ENCODE measurements around the gene ETFA. TPM values are rescaled to one million over a fixed set of nuclear protein-coding genes. Genes with fewer than 3 reads are reported as not detected.
A peak's percentile ranks its signal among the peaks of the same experiment; 100 is the strongest.

The ETFA gene
- total RNA-seq, 1 experiment from 2014 or later: 170 TPM

DNA sequence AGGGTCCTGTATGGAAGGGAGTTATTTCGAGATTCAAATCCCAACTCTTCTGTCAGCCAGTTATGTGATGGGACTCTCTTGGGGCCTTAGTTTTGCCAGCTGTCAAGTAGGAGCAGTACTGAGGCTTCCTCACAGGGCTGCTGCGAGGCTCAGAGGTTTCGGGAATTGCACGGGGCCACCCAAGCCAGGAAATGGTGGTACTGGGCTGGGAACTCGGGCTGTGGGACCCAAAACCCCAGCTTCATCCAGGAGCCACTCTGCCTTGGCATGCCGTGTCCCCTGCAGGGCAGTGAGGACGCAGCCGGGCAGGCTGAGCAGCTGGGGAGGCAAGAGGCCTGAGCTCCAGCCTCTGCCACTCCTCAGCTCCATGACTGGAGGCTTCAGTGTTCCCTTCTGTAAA, 118.6 kb downstream of the ETFA start:
- Histone ChIP-seq H3K79me2 (ENCODE audit: low read length) (no peaks in the 10 kb centered on the region), H3K9me3 (ENCODE audit: low read length) (no peaks in the 10 kb centered on the region), H2AFZ (ENCODE audit: low read length) (no peak overlapping the region), H3K36me3 (ENCODE audit: insufficient read depth, low read length) (no peaks in the 10 kb centered on the region), H3K9me2 (replicated peaks; ENCODE audit: insufficient read depth, low read length) (no peaks in the 10 kb centered on the region), H3K4me2 (ENCODE audit: low read depth, low read length, poor library complexity, severe bottlenecking) (no peak overlapping the region), H3K9ac (ENCODE audit: low read length) (no peak overlapping the region), H3K4me1 (ENCODE audit: low read length) (peaks cover 3% of the 10 kb centered on the region; the same call in 1 of the 2 replicates), H3K4me3 (ENCODE audit: low read length) (no peak overlapping the region), H4K20me1 (ENCODE audit: insufficient read depth, low read depth, low read length) (0 out of 2 replicates have a peak, but pooled peaks cover 4% of the 10 kb centered on the region), H3K27ac (ENCODE audit: low read length) (no peak overlapping the region), H3K27me3 (ENCODE audit: low read length) (no peaks in the 10 kb centered on the region)
- DNase-seq: no peak

- H3K79me2 ChIP-seq (ENCODE audit: low read length): no peaks in the 10 kb centered on the region
- no peaks in the 10 kb centered on the region for H3K9me3 ChIP-seq (ENCODE audit: low read length)
- H3K4me1 ChIP-seq (ENCODE audit: low read length): peaks cover 3% of the 10 kb centered on the region; the same call in 1 of the 2 replicates
- H3K27me3 ChIP-seq (ENCODE audit: low read length): no peaks in the 10 kb centered on the region
- no peak overlapping the region for H3K4me2 ChIP-seq (ENCODE audit: low read depth, low read length, poor library complexity, severe bottlenecking)
- 0 out of 2 replicates have a peak, but pooled peaks cover 4% of the 10 kb centered on the region for H4K20me1 ChIP-seq (ENCODE audit: insufficient read depth, low read depth, low read length)
- H3K36me3 ChIP-seq (ENCODE audit: insufficient read depth, low read length): no peaks in the 10 kb centered on the region
- no peak overlapping the region for H2AFZ ChIP-seq (ENCODE audit: low read length)
- H3K4me3 ChIP-seq (ENCODE audit: low read length): no peak overlapping the region
- H3K9ac ChIP-seq (ENCODE audit: low read length): no peak overlapping the region
- no peak for DNase-seq
- no peaks in the 10 kb centered on the region for H3K9me2 ChIP-seq (replicated peaks; ENCODE audit: insufficient read depth, low read length)
- no peak overlapping the region for H3K27ac ChIP-seq (ENCODE audit: low read length)
Observed at GRCh38 chr15:76191539-76192244, 119.6 kb downstream of the ETFA start.

DNA sequence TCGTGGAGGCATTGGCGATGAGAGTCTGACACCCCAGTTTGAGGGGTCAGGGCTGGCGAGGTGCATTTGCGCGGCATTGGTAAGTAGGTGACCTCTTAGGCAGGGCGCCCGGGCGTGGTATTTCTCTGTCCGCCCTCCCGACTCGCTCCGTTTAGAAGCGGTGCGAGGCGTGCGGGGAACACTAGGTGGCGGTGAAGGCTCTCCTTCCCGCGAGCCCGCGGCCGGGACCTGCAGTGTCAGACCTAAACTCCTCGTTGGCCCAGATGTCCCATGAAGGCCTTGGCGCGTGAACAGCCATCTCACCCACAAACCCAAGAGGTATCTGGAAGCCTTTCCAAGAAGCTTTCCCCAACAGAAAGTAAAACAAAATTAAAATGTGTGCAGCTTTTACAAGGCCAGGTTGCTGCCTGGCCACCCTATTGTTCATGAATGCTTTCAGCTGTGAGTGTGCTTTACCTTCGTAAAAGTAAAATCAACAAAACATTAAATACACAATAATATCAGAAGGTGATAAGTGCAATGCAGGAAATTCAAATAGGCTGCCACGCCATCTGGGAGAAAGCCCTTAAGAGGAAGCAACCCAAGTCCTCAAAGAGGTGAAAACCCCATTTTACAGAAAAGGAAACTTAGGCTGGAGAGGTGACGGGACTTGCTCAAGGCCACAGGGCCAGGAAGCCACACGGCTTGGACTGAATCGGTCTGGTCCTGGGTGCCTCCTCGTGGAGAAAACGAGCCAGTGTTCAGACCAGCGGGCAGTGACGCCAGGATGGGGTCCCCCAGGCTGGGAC, 120.3 kb downstream of the ETFA start:
- DNase-seq: peak; percentile 89
- no peak overlapping the region for H3K4me2 ChIP-seq (ENCODE audit: low read depth, low read length, poor library complexity, severe bottlenecking)
- H3K9me2 ChIP-seq (replicated peaks; ENCODE audit: insufficient read depth, low read length): no peaks in the 10 kb centered on the region
- no peak overlapping the region for H3K4me3 ChIP-seq (ENCODE audit: low read length)
- H3K9ac ChIP-seq (ENCODE audit: low read length): peak overlapping the region; percentile 11; the same call in 1 of the 2 replicates
- H3K79me2 ChIP-seq (ENCODE audit: low read length): no peaks in the 10 kb centered on the region
- no peaks in the 10 kb centered on the region for H3K9me3 ChIP-seq (ENCODE audit: low read length)
- H2AFZ ChIP-seq (ENCODE audit: low read length): no peak overlapping the region
- no peak overlapping the region for H3K27ac ChIP-seq (ENCODE audit: low read length)
- H4K20me1 ChIP-seq (ENCODE audit: insufficient read depth, low read depth, low read length): 0 out of 2 replicates have a peak, but pooled peaks cover 4% of the 10 kb centered on the region
- H3K36me3 ChIP-seq (ENCODE audit: insufficient read depth, low read length): no peaks in the 10 kb centered on the region
- no peaks in the 10 kb centered on the region for H3K27me3 ChIP-seq (ENCODE audit: low read length)
- H3K4me1 ChIP-seq (ENCODE audit: low read length): peaks cover 3% of the 10 kb centered on the region; the same call in 1 of the 2 replicates

DNA sequence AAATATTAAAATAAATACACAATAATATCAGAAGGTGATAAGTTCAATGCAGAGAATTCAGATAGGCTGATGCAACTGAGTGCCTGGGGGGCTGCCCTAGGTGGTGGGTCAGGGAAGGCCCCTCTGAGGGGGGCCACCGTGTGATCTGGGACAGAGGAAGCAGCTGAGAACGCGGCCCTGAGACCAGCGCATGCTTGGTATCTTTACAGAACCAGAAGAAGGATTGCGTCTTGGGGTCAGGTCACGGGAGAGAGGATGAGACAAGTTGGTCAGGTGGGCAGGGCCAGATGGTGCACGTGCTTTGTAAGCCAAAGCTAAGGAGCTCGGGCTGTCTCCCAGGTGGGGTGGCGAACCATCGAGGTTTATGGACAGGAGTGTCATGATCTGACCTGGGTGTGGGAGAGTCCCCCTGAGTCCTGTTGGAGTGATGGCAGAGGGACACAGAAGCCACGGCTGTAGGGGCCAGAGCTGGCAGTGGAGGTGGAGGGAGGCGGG, 121.2 kb downstream of the ETFA start:
- Histone ChIP-seq H3K36me3 (ENCODE audit: insufficient read depth, low read length) (no peaks in the 10 kb centered on the region), H3K27ac (ENCODE audit: low read length) (no peak overlapping the region), H2AFZ (ENCODE audit: low read length) (no peak overlapping the region), H3K9me2 (replicated peaks; ENCODE audit: insufficient read depth, low read length) (no peaks in the 10 kb centered on the region), H3K79me2 (ENCODE audit: low read length) (no peaks in the 10 kb centered on the region), H3K27me3 (ENCODE audit: low read length) (no peaks in the 10 kb centered on the region), H3K9ac (ENCODE audit: low read length) (no peak overlapping the region), H3K4me1 (ENCODE audit: low read length) (peaks cover 3% of the 10 kb centered on the region; the same call in 1 of the 2 replicates), H3K4me2 (ENCODE audit: low read depth, low read length, poor library complexity, severe bottlenecking) (no peak overlapping the region), H3K4me3 (ENCODE audit: low read length) (no peak overlapping the region), H4K20me1 (ENCODE audit: insufficient read depth, low read depth, low read length) (0 out of 2 replicates have a peak, but pooled peaks cover 4% of the 10 kb centered on the region), H3K9me3 (ENCODE audit: low read length) (no peaks in the 10 kb centered on the region)
- DNase-seq: no peak

- Histone ChIP-seq H3K4me1 (ENCODE audit: low read length) (peaks cover 3% of the 10 kb centered on the region; the same call in 1 of the 2 replicates), H3K36me3 (ENCODE audit: insufficient read depth, low read length) (no peaks in the 10 kb centered on the region), H3K27me3 (ENCODE audit: low read length) (no peaks in the 10 kb centered on the region), H3K79me2 (ENCODE audit: low read length) (no peaks in the 10 kb centered on the region), H2AFZ (ENCODE audit: low read length) (no peak overlapping the region), H3K4me3 (ENCODE audit: low read length) (no peak overlapping the region), H3K9me2 (replicated peaks; ENCODE audit: insufficient read depth, low read length) (no peaks in the 10 kb centered on the region), H3K4me2 (ENCODE audit: low read depth, low read length, poor library complexity, severe bottlenecking) (no peak overlapping the region), H3K27ac (ENCODE audit: low read length) (no peak overlapping the region), H3K9ac (ENCODE audit: low read length) (no peak overlapping the region), H4K20me1 (ENCODE audit: insufficient read depth, low read depth, low read length) (0 out of 2 replicates have a peak, but pooled peaks cover 4% of the 10 kb centered on the region), H3K9me3 (ENCODE audit: low read length) (no peaks in the 10 kb centered on the region)
- no peak for DNase-seq
Observed at GRCh38 chr15:76189106-76189505, 122.2 kb downstream of the ETFA start.

DNA sequence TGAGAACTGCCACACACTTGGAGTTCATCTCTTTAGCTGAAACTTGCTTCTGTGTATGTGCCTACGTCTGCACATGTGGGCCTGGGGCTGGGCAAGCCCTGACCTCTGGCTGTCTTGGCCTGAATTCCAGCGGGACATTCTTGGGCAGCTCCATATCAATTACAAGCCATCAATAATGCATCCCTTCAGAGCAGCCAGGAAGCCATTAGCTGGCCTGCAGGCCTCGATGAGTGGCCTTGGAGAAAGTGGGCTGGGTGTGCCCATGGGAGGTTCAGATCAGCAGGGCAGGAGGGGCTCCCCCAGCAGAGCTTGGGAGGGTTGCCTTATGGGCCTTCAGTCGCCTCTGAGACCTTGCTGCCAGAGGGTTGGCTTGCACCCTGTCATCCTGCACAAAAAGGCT, 124.1 kb downstream of the ETFA start:
- Histone ChIP-seq H4K20me1 (ENCODE audit: insufficient read depth, low read depth, low read length) (0 out of 2 replicates have a peak, but pooled peaks cover 4% of the 10 kb centered on the region), H3K36me3 (ENCODE audit: insufficient read depth, low read length) (no peaks in the 10 kb centered on the region), H3K9ac (ENCODE audit: low read length) (no peak overlapping the region), H3K27me3 (ENCODE audit: low read length) (no peaks in the 10 kb centered on the region), H3K27ac (ENCODE audit: low read length) (no peak overlapping the region), H3K9me3 (ENCODE audit: low read length) (no peaks in the 10 kb centered on the region), H3K4me1 (ENCODE audit: low read length) (peaks cover 3% of the 10 kb centered on the region; the same call in 1 of the 2 replicates), H3K9me2 (replicated peaks; ENCODE audit: insufficient read depth, low read length) (no peaks in the 10 kb centered on the region), H3K4me2 (ENCODE audit: low read depth, low read length, poor library complexity, severe bottlenecking) (no peak overlapping the region), H3K4me3 (ENCODE audit: low read length) (no peak overlapping the region), H3K79me2 (ENCODE audit: low read length) (no peaks in the 10 kb centered on the region), H2AFZ (ENCODE audit: low read length) (no peak overlapping the region)
- DNase-seq: no peak

GRCh38 chr15:76185716-76186115, 125.6 kb downstream of the ETFA start:
- Histone ChIP-seq H3K9me3 (ENCODE audit: low read length) (no peaks in the 10 kb centered on the region), H3K4me2 (ENCODE audit: low read depth, low read length, poor library complexity, severe bottlenecking) (no peak overlapping the region)
- DNase-seq: peak; percentile 82

DNA sequence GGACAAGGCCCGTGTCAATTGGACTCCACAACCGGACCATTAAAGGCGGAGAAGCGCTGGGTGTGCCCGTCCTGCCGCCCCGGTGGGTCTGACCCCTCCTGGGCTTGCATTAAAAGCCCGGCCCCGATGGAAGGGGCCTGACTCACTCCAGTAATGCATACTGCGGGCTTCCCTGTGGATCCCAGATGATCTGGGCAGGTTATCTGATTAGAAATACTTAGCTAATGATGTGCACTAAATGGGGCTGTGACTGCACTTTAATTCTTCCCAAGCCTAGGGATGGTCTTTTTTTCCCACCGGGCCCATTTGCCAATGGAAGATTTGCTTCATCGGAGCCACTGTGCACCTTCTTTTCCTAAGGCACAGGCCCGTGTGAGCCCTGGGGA, 126.6 kb downstream of the ETFA start:
- no peaks in the 10 kb centered on the region for H4K20me1 ChIP-seq (ENCODE audit: insufficient read depth, low read depth, low read length)
- H3K27ac ChIP-seq (ENCODE audit: low read length): no peak overlapping the region
- no peaks in the 10 kb centered on the region for H3K36me3 ChIP-seq (ENCODE audit: insufficient read depth, low read length)
- H2AFZ ChIP-seq (ENCODE audit: low read length): no peak overlapping the region
- no peak overlapping the region for H3K4me3 ChIP-seq (ENCODE audit: low read length)
- H3K27me3 ChIP-seq (ENCODE audit: low read length): no peaks in the 10 kb centered on the region
- no peak overlapping the region for H3K9ac ChIP-seq (ENCODE audit: low read length)
- no peaks in the 10 kb centered on the region for H3K4me1 ChIP-seq (ENCODE audit: low read length)
- no peaks in the 10 kb centered on the region for H3K9me2 ChIP-seq (replicated peaks; ENCODE audit: insufficient read depth, low read length)
- H3K9me3 ChIP-seq (ENCODE audit: low read length): no peaks in the 10 kb centered on the region
- no peaks in the 10 kb centered on the region for H3K79me2 ChIP-seq (ENCODE audit: low read length)
- DNase-seq: no peak
- H3K4me2 ChIP-seq (ENCODE audit: low read depth, low read length, poor library complexity, severe bottlenecking): no peak overlapping the region

More at GRCh38 chr15:76185716-76186115, 125.6 kb downstream of the ETFA start:
- H4K20me1 ChIP-seq (ENCODE audit: insufficient read depth, low read depth, low read length): 0 out of 2 replicates have a peak, but pooled peaks cover 4% of the 10 kb centered on the region
- no peak overlapping the region for H3K9ac ChIP-seq (ENCODE audit: low read length)
- no peaks in the 10 kb centered on the region for H3K4me1 ChIP-seq (ENCODE audit: low read length)
- H3K27ac ChIP-seq (ENCODE audit: low read length): no peak overlapping the region
- no peaks in the 10 kb centered on the region for H3K27me3 ChIP-seq (ENCODE audit: low read length)
- H3K79me2 ChIP-seq (ENCODE audit: low read length): no peaks in the 10 kb centered on the region
- no peak overlapping the region for H2AFZ ChIP-seq (ENCODE audit: low read length)
- no peaks in the 10 kb centered on the region for H3K36me3 ChIP-seq (ENCODE audit: insufficient read depth, low read length)
- H3K4me3 ChIP-seq (ENCODE audit: low read length): no peak overlapping the region
- no peaks in the 10 kb centered on the region for H3K9me2 ChIP-seq (replicated peaks; ENCODE audit: insufficient read depth, low read length)

Data from Karpas-422 (cell line).